HCT116 (cell line): ENCODE data around the gene VTI1A. TPM values are rescaled to one million over a fixed set of nuclear protein-coding genes. Genes with fewer than 3 reads are reported as not detected.

Experiments used
- ATAC-seq: fragments of 200-7000 bp; cut with Tn5 transposase; 2 replicates; pipeline ENCODE4 v1.9.1; 2020; ENCODE audit warnings: mild to moderate bottlenecking, moderate library complexity
- BruUV-seq: library from RNA; stranded (reverse); fragments of 400-500 nt; replicated peaks from 2 replicates; lab custom pipeline; 2021; lab: Mats Ljungman, UMichigan
- CTCF ChIA-PET: fragments of 300-600 bp; sonication (Branson Sonifier 250); formaldehyde crosslinking; loops from one replicate; lab custom pipeline; 2021; ENCODE audit warnings: antibody characterized with exemption; lab: Charles Lee
- POLR2A ChIA-PET: fragments of 300-600, 350-600 bp; sonication (Branson Sonifier 250); formaldehyde crosslinking; loops from one replicate; lab custom pipeline; 2021; ENCODE audit warnings: antibody characterized with exemption; lab: Charles Lee
- RAD21 ChIA-PET, 2 experiments: fragments of 300-600 bp; sonication (Branson Sonifier 250); formaldehyde crosslinking; loops; one replicate each; lab custom pipeline; 2023; ENCODE audit warnings: low total read pairs in 2 of 2; ENCODE audit not compliant: uncharacterized antibody in 2 of 2, unreplicated experiment in 2 of 2, low non-redundant PET in 1 of 2; lab: Charles Lee
- DNase-seq: peaks from one replicate; pipeline ENCODE4 v3.0.0-alpha.2; 2010; ENCODE audit warnings: low read depth, low spot score
- H2AFZ ChIP-seq: fragments of 200-600 bp; shearing (Covaris generic), sonication (generic); 2 replicates; pipeline ENCODE4 v1.6.1; 2017; ENCODE audit warnings: low read depth, mixed run types, mixed read lengths, antibody characterized with exemption, low read length; ENCODE audit not compliant: poor library complexity, severe bottlenecking
- H3K27ac ChIP-seq: 2 replicates; pipeline ENCODE4 v1.5.1; 2012; ENCODE audit warnings: low read depth, low read length
- H3K27me3 ChIP-seq: fragments of 200-600 bp; sonication (generic); 2 replicates; pipeline ENCODE4 v1.6.1; 2016; ENCODE audit warnings: mixed run types, low read length, mixed read lengths; ENCODE audit not compliant: insufficient read depth
- H3K36me3 ChIP-seq, 2 experiments: fragments of 200-500 bp in 1 of 2; fragments of 200-600 bp in 1 of 2; sonication (Bioruptor generic) in 1 of 2; sonication (generic) in 1 of 2; 2 replicates each; pipeline versions ENCODE4 v1.5.1 to v1.6.1; 2014 to 2016; ENCODE audit warnings: low read length in 2 of 2, inconsistent platforms in 1 of 2, mixed read lengths in 1 of 2, mixed run types in 1 of 2; ENCODE audit not compliant: insufficient read depth in 2 of 2, control insufficient read depth in 1 of 2
- H3K4me1 ChIP-seq, 2 experiments: fragments of 200-600 bp in 1 of 2; sonication (generic) in 1 of 2; 2 replicates each; pipeline versions ENCODE4 v1.5.1 to v1.6.1; 2012 to 2017; ENCODE audit warnings: low read length in 2 of 2, inconsistent platforms in 1 of 2, mild to moderate bottlenecking in 1 of 2, mixed read lengths in 1 of 2, mixed run types in 1 of 2, moderate library complexity in 1 of 2; ENCODE audit not compliant: insufficient read depth in 2 of 2, control insufficient read depth in 1 of 2
- H3K4me2 ChIP-seq: fragments of 200-600 bp; sonication (generic); 2 replicates; pipeline ENCODE4 v1.6.1; 2017; ENCODE audit warnings: mixed run types, low read length, mixed read lengths
- H3K4me3 ChIP-seq, 2 experiments: fragments of 200-600 bp in 1 of 2; sonication (generic) in 1 of 2; replicated peaks in 1 of 2; 2 replicates each; pipeline ENCODE4 v1.5.1; 2011 to 2016; ENCODE audit warnings: low read length in 2 of 2, control low read depth in 1 of 2, low read depth in 1 of 2, mild to moderate bottlenecking in 1 of 2, mixed read lengths in 1 of 2, mixed run types in 1 of 2
- H3K79me2 ChIP-seq: fragments of 200-600 bp; sonication (generic); 2 replicates; pipeline ENCODE4 v1.6.1; 2017; ENCODE audit warnings: mild to moderate bottlenecking, mixed run types, low read length, moderate library complexity, mixed read lengths; ENCODE audit not compliant: insufficient read depth
- H3K9ac ChIP-seq: fragments of 200-600 bp; sonication (generic); 2 replicates; pipeline ENCODE4 v1.6.1; 2016; ENCODE audit warnings: low read length, mixed read lengths
- H3K9me2 ChIP-seq: fragments of 200-600 bp; sonication (generic), shearing (Covaris generic); 2 replicates; pipeline ENCODE4 v1.6.1; 2017; ENCODE audit warnings: mixed run types, mild to moderate bottlenecking, moderate library complexity; ENCODE audit not compliant: insufficient read depth
- H3K9me3 ChIP-seq, 2 experiments: fragments of 200-500 bp in 1 of 2; fragments of 200-600 bp in 1 of 2; sonication (Bioruptor generic) in 1 of 2; sonication (generic) in 1 of 2; 2 replicates each; pipeline ENCODE4 v1.6.1; 2014 to 2017; ENCODE audit warnings: low read length in 2 of 2, mixed read lengths in 2 of 2, inconsistent platforms in 1 of 2, low read depth in 1 of 2, mild to moderate bottlenecking in 1 of 2, mixed run types in 1 of 2, moderate library complexity in 1 of 2; ENCODE audit not compliant: control insufficient read depth in 1 of 2, insufficient read depth in 1 of 2
- H4K20me1 ChIP-seq: fragments of 200-600 bp; sonication (generic), shearing (Covaris generic); 2 replicates; pipeline ENCODE4 v1.6.1; 2017; ENCODE audit warnings: mixed run types, mild to moderate bottlenecking, moderate library complexity; ENCODE audit not compliant: insufficient read depth
- EGR1 ChIP-seq: IDR thresholded peaks from 2 replicates; pipeline ENCODE4 v1.6.1; 2012; ENCODE audit warnings: low read depth
- ELF1 ChIP-seq: IDR thresholded peaks from 2 replicates; pipeline ENCODE4 v1.6.1; 2012; ENCODE audit warnings: low read depth, borderline replicate concordance
- EZH2 ChIP-seq: fragments of 200-600 bp; sonication (generic); IDR thresholded peaks from 2 replicates; pipeline ENCODE4 v1.6.1; 2017; ENCODE audit warnings: antibody characterized with exemption, mixed run types
- EZH2phosphoT487 ChIP-seq: fragments of 200-600 bp; IDR thresholded peaks from 2 replicates; pipeline ENCODE4 v1.6.1; 2018; ENCODE audit warnings: antibody characterized with exemption, borderline replicate concordance
- POLR2A ChIP-seq: IDR thresholded peaks from 2 replicates; pipeline ENCODE4 v1.7.0; 2011; ENCODE audit warnings: borderline replicate concordance; ENCODE audit not compliant: insufficient read depth, insufficient read length; ENCODE audit errors: extremely low read depth
- POLR2AphosphoS5 ChIP-seq: IDR thresholded peaks from 2 replicates; pipeline ENCODE4 v1.6.1; 2011; ENCODE audit warnings: mild to moderate bottlenecking, low read depth, low read length, moderate library complexity
- RAD21 ChIP-seq: IDR thresholded peaks from 2 replicates; pipeline ENCODE4 v1.6.1; 2012; ENCODE audit warnings: low read depth, mild to moderate bottlenecking
- REST ChIP-seq: IDR thresholded peaks from 2 replicates; pipeline ENCODE4 v1.6.1; 2012; ENCODE audit warnings: low read depth
- SIN3A ChIP-seq: IDR thresholded peaks from 2 replicates; pipeline ENCODE4 v1.6.1; 2012; ENCODE audit warnings: low read depth
- SRF ChIP-seq: IDR thresholded peaks from 2 replicates; pipeline ENCODE4 v1.6.1; 2012; ENCODE audit warnings: low read depth
- TCF7L2 ChIP-seq: IDR thresholded peaks from 2 replicates; pipeline ENCODE4 v1.7.0; 2011; ENCODE audit warnings: borderline replicate concordance, inconsistent platforms; ENCODE audit not compliant: insufficient read depth, insufficient read length; ENCODE audit errors: extremely low read depth
- YY1 ChIP-seq: IDR thresholded peaks from 2 replicates; pipeline ENCODE4 v1.6.1; 2011; ENCODE audit warnings: low read length, low read depth, moderate library complexity, mild to moderate bottlenecking; ENCODE audit not compliant: insufficient replicate concordance; ENCODE audit errors: extremely low read depth
- ZFX ChIP-seq: fragments of 450-650 bp; IDR thresholded peaks from 2 replicates; pipeline ENCODE4 v1.6.1; 2017
- intact Hi-C: fragments of 100-400 bp; cut with micrococcal nuclease; formaldehyde crosslinking; loops from 2 replicates; pipeline ENCODE4 v1.10.0; 2022
- total RNA-seq: library from RNA; stranded (reverse); gene quantifications from one replicate; pipeline ENCODE4 v1.2.1, GENCODE V29; 2021; ENCODE audit not compliant: unreplicated experiment
- TF ChIP-seq, protein P1 (sequence below): IDR thresholded peaks from 2 replicates; pipeline ENCODE4 v1.6.1; 2012

The VTI1A gene
- total RNA-seq, 1 experiment from 2014 or later: 80.7 TPM

- H3K9me3 ChIP-seq: peaks cover 0 to 6% of the 10 kb centered on the region in 2 experiments; a peak in 1 of 4 replicates
- CTCF ChIA-PET: no interaction called here
- no peaks in the 10 kb centered on the region for H3K9me2 ChIP-seq
- H3K9ac ChIP-seq: no peak overlapping the region
- H3K79me2 ChIP-seq: peaks cover 77% of the 10 kb centered on the region
- intact Hi-C loops: no loop called here
- peaks cover 0 to 17% of the 10 kb centered on the region in 2 experiments; a peak in 1 of 4 replicates for H3K36me3 ChIP-seq
- POLR2A ChIA-PET: no interaction called here
- no peak overlapping the region for H3K4me3 ChIP-seq
- no peak for ATAC-seq
- BruUV-seq: no TSS peak
- H3K27me3 ChIP-seq: no peaks in the 10 kb centered on the region
- RAD21 ChIA-PET: no interaction called here
- H3K4me2 ChIP-seq: no peak overlapping the region
- H3K27ac ChIP-seq: no peak overlapping the region
- no peak for DNase-seq
- H2AFZ ChIP-seq: no peak overlapping the region
- TF ChIP-seq ZFX (no peak), SRF (no peak), EZH2phosphoT487 (no peak), REST (no peak), TCF7L2 (no peak), ELF1 (no peak), POLR2A (no peak), SIN3A (no peak), EZH2 (no peak), YY1 (no peak), EGR1 (no peak), POLR2AphosphoS5 (no peak), RAD21 (no peak)
- TF ChIP-seq, protein P1, sequence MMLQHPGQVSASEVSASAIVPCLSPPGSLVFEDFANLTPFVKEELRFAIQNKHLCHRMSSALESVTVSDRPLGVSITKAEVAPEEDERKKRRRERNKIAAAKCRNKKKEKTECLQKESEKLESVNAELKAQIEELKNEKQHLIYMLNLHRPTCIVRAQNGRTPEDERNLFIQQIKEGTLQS: no peak
- H4K20me1 ChIP-seq: no peaks in the 10 kb centered on the region
- peaks cover 34 to 50% of the 10 kb centered on the region in 2 experiments for H3K4me1 ChIP-seq
These were observed 107.2 kb downstream of the VTI1A start for GRCh38 chr10:112554263-112554662.
